Gastroesophageal sphincter (tissue), 3 donors: Measurements from ENCODE around the gene ATP5F1D.

Experiments
- CTCF ChIP-seq, 4 experiments: fragments of 200-600 bp in 2 of 4; fragments of 450-650 bp in 2 of 4; sonication (generic) in 1 of 4; IDR thresholded peaks; one replicate each; pipeline ENCODE4 v1.5.1; 2017 to 2019; ENCODE audit warnings: antibody characterized with exemption in 4 of 4, mild to moderate bottlenecking in 2 of 4, moderate library complexity in 2 of 4
- EP300 ChIP-seq: sonication (generic); formaldehyde crosslinking; IDR thresholded peaks from one replicate; pipeline ENCODE4 v1.6.1; 2017; ENCODE audit warnings: antibody characterized with exemption, mild to moderate bottlenecking
- POLR2A ChIP-seq, 2 donors: fragments of 450-650 bp; IDR thresholded peaks; one replicate each; pipeline ENCODE4 v1.6.1; 2017; ENCODE audit warnings: antibody characterized with exemption in 2 of 2, mild to moderate bottlenecking in 2 of 2, moderate library complexity in 1 of 2

GRCh38 chr19:1230783-1231489, 10.6 kb upstream of the ATP5F1D start:
- TF ChIP-seq CTCF (IDR thresholded peaks at IDR 0.05): no peak
- TF ChIP-seq POLR2A (IDR thresholded peaks at IDR 0.05): no peak
- no peak for TF ChIP-seq EP300
